K562 (cell line): ENCODE data around the gene BACH1. TPM values are rescaled to one million over a fixed set of nuclear protein-coding genes. Genes with fewer than 3 reads are reported as not detected.

Source experiments
- ATAC-seq: fragments of 200-7000 bp; cut with Tn5 transposase; 3 replicates; pipeline ENCODE4 v1.9.1; 2020; ENCODE audit warnings: moderate library complexity
- BruUV-seq: library from RNA; stranded (reverse); fragments of 400-500 nt; replicated peaks from 2 replicates; lab custom pipeline; 2021; lab: Mats Ljungman, UMichigan
- CTCF ChIA-PET: fragments of 300-600 bp; formaldehyde crosslinking; extraction: SDS; loops from one replicate; lab custom pipeline; 2021; ENCODE audit warnings: low intra/inter-chr PET ratio; lab: Yijun Ruan, JAX
- POLR2A ChIA-PET: fragments of 300-600, 350-650 bp; sonication (Branson Sonifier 250); formaldehyde crosslinking; extraction: SDS; loops from one replicate; lab custom pipeline; 2021; ENCODE audit warnings: antibody characterized with exemption, inconsistent platforms; lab: Yijun Ruan, JAX
- DNase-seq, 4 experiments: peaks; one replicate each; pipeline versions ENCODE4 v3.0.0 to v3.0.0-alpha.2; 2011 to 2018; ENCODE audit warnings: low spot score in 3 of 4, mixed read lengths in 3 of 4; ENCODE audit errors: extremely low read depth in 1 of 4
- FAIRE-seq: peaks from 2 replicates; lab custom pipeline; 2011; peaks lifted over from hg19 to GRCh38; lab: Jason Lieb, UNC
- H2AFZ ChIP-seq: 2 replicates; pipeline ENCODE4 v1.6.0; 2011; ENCODE audit warnings: low read depth, low read length, control low read depth, inconsistent platforms
- H3K27ac ChIP-seq: fragments of 200-600 bp; 3 replicates; pipeline ENCODE4 v1.8.0; 2011; ENCODE audit warnings: low read depth, mild to moderate bottlenecking, control low read depth, inconsistent platforms, low read length, moderate library complexity, mixed read lengths; ENCODE audit errors: extremely low read depth
- H3K27me3 ChIP-seq, 2 experiments: fragments of 300-600 bp in 1 of 2; 2 replicates in 1 of 2; 3 replicates in 1 of 2; pipeline versions ENCODE4 v1.6.0 to v1.8.0; 2011; ENCODE audit warnings: inconsistent platforms in 2 of 2, low read length in 2 of 2, mild to moderate bottlenecking in 1 of 2, mixed read lengths in 1 of 2, moderate library complexity in 1 of 2; ENCODE audit not compliant: control insufficient read depth in 2 of 2, insufficient read depth in 2 of 2
- H3K36me3 ChIP-seq: fragments of 300-600 bp; 3 replicates; pipeline ENCODE4 v1.8.0; 2011; ENCODE audit warnings: mild to moderate bottlenecking, low read length, inconsistent platforms; ENCODE audit not compliant: control insufficient read depth, insufficient read depth
- H3K4me1 ChIP-seq, 2 experiments: fragments of 200-600 bp in 1 of 2; replicated peaks in 1 of 2; 2 replicates in 1 of 2; 3 replicates in 1 of 2; pipeline versions ENCODE4 v1.5.1 to v1.8.0; 2011; ENCODE audit warnings: inconsistent platforms in 2 of 2, low read length in 2 of 2, mild to moderate bottlenecking in 1 of 2, mixed read lengths in 1 of 2, moderate library complexity in 1 of 2; ENCODE audit not compliant: control insufficient read depth in 2 of 2, insufficient read depth in 2 of 2
- H3K4me2 ChIP-seq: 2 replicates; pipeline ENCODE4 v1.6.1; 2011; ENCODE audit warnings: low read length, control low read depth, inconsistent platforms, mixed read lengths; ENCODE audit not compliant: insufficient read depth
- H3K4me3 ChIP-seq: fragments of 200-600 bp; sonication (generic), shearing (Covaris generic); 2 replicates; pipeline ENCODE4 v1.5.1; 2016; ENCODE audit warnings: control low read depth, inconsistent platforms
- H3K79me2 ChIP-seq: fragments of 200-600 bp; 3 replicates; pipeline ENCODE4 v1.8.0; 2011; ENCODE audit warnings: low read length, inconsistent platforms; ENCODE audit not compliant: control insufficient read depth, insufficient read depth
- H3K9ac ChIP-seq, 2 experiments: 2 replicates each; pipeline versions ENCODE4 v1.6.0 to v1.6.1; 2011; ENCODE audit warnings: low read depth in 2 of 2, low read length in 2 of 2, control low read depth in 1 of 2, inconsistent platforms in 1 of 2, mild to moderate bottlenecking in 1 of 2, mixed read lengths in 1 of 2; ENCODE audit not compliant: insufficient read depth in 1 of 2
- H3K9me1 ChIP-seq: one replicate; pipeline ENCODE4 v1.6.0; 2011; ENCODE audit warnings: inconsistent platforms, mild to moderate bottlenecking, low read length, moderate library complexity; ENCODE audit not compliant: control insufficient read depth, insufficient read depth
- H3K9me3 ChIP-seq: replicated peaks from 2 replicates; pipeline ENCODE4 v1.5.1; 2011; ENCODE audit warnings: low read depth, low read length, inconsistent platforms; ENCODE audit not compliant: control insufficient read depth, insufficient read depth
- H4K20me1 ChIP-seq: replicated peaks from 2 replicates; pipeline ENCODE4 v1.6.1; 2011; ENCODE audit warnings: low read length, inconsistent platforms, mixed read lengths; ENCODE audit not compliant: control insufficient read depth, insufficient read depth
- ATF1 ChIP-seq, 2 experiments: fragments of 450-650 bp in 1 of 2; IDR thresholded peaks; 2 replicates each; pipeline ENCODE4 v1.6.1; 2016; ENCODE audit warnings: missing compliant biosample characterization in 1 of 2, missing genetic modification characterization in 1 of 2
- CTBP1 ChIP-seq: fragments of 450-650 bp; IDR thresholded peaks from 2 replicates; pipeline ENCODE4 v1.6.1; 2016; ENCODE audit warnings: borderline replicate concordance
- EHMT2 ChIP-seq: fragments of 450-650 bp; IDR thresholded peaks from 2 replicates; pipeline ENCODE4 v1.6.1; 2018; ENCODE audit warnings: antibody characterized with exemption
- GABPB2 ChIP-seq: fragments of 250-450 bp; sonication (Bioruptor Pico); conservative IDR thresholded peaks from 2 replicates; pipeline ENCODE4 v1.5.1; 2021; ENCODE audit warnings: mild to moderate bottlenecking
- NCOA1 ChIP-seq: fragments of 450-650 bp; IDR thresholded peaks from 2 replicates; pipeline ENCODE4 v1.6.1; 2016; ENCODE audit warnings: low read depth
- NFIC ChIP-seq: fragments of 450-650 bp; IDR thresholded peaks from 2 replicates; pipeline ENCODE4 v1.6.1; 2017; ENCODE audit warnings: mild to moderate bottlenecking, inconsistent platforms
- PHB2 ChIP-seq: fragments of 450-650 bp; IDR thresholded peaks from 2 replicates; pipeline ENCODE4 v1.6.1; 2017; ENCODE audit warnings: low read depth
- POU5F1 ChIP-seq: fragments of 150-350 bp; IDR thresholded peaks from 2 replicates; pipeline ENCODE4 v1.6.1; 2014; ENCODE audit warnings: borderline replicate concordance, low read length, low read depth, mild to moderate bottlenecking; ENCODE audit not compliant: partially characterized antibody
- RFX7 ChIP-seq: fragments of 250-450 bp; sonication (Bioruptor Pico); IDR thresholded peaks from 2 replicates; pipeline ENCODE4 v1.5.1; 2021; ENCODE audit warnings: mild to moderate bottlenecking
- TRIM28 ChIP-seq: fragments of 450-650 bp; IDR thresholded peaks from 2 replicates; pipeline ENCODE4 v1.6.1; 2017
- ZNF780A ChIP-seq: fragments of 250-450 bp; sonication (Bioruptor Pico); IDR thresholded peaks from 2 replicates; pipeline ENCODE4 v1.5.0; 2021; ENCODE audit warnings: mild to moderate bottlenecking
- WGBS: fragments of 100-300 bp; shearing (Covaris generic); methylation state at CpG from one replicate; pipeline ENCODE4 v1.1.6; 2016; ENCODE audit warnings: low coverage, mixed read lengths; ENCODE audit not compliant: insufficient coverage; ENCODE audit errors: missing lambda C conversion rate; 5-methylcytosine and 5-hydroxymethylcytosine counted together
- in situ Hi-C: fragments of 300-500 bp; cut with MboI; formaldehyde crosslinking; loops from 4 replicates; pipeline ENCODE4 v1.15.0; 2018; ENCODE audit warnings: inconsistent platforms, mixed read lengths
- intact Hi-C: fragments of 100-400 bp; cut with micrococcal nuclease; formaldehyde crosslinking; loops from 2 replicates; pipeline ENCODE4 v1.14.2; 2022
- polyA plus RNA-seq, 8 experiments: library from polyadenylated mRNA; depleted of rRNA in 4 of 8; stranded (reverse) in 5 of 8; unstranded in 3 of 8; fragments of >200 nt; fragmentation: Nextera tagmentation in 2 of 8; fragmentation: Illumina TruSeq in 1 of 8; extraction: Ambion mirVana in 2 of 8; extraction: Trizol in 1 of 8; gene quantifications; 2 replicates each; pipeline versions ENCODE4 v1.2.1 to v1.2.3, GENCODE V29; 2011 to 2014; ENCODE audit warnings: inconsistent platforms in 1 of 8, missing spikeins in 1 of 8
- total RNA-seq, 7 experiments: library from RNA; depleted of rRNA in 6 of 7; stranded (reverse); fragments of >200 nt in 6 of 7; fragmentation: Illumina TruSeq in 2 of 7; extraction: Trizol in 2 of 7; gene quantifications; 2 replicates each; pipeline versions ENCODE4 v1.2.1 to v1.2.3, GENCODE V29; 2011 to 2021; ENCODE audit warnings: low replicate concordance in 1 of 7
- TF ChIP-seq, protein P1 (sequence below): fragments of 450-650 bp; IDR thresholded peaks from 2 replicates; pipeline ENCODE4 v1.6.1; 2016; ENCODE audit warnings: borderline replicate concordance
- TF ChIP-seq, protein P2 (sequence below): fragments of 450-650 bp; IDR thresholded peaks from 2 replicates; pipeline ENCODE4 v1.7.1; 2018; ENCODE audit warnings: mild to moderate bottlenecking, low read depth; ENCODE audit not compliant: partially characterized antibody
- TF ChIP-seq, protein P3 (sequence below): fragments of 200-800 bp; sonication (Bioruptor generic); IDR thresholded peaks from 2 replicates; pipeline ENCODE4 v1.6.1; 2017; ENCODE audit warnings: missing genetic modification characterization, missing compliant biosample characterization

Gene BACH1
- total and polyA plus RNA-seq, 9 of the 15 experiments (the other 6 are each of a cell fraction or from before 2014, with no cell fraction given): 10.6 to 58.5 (median 28.6) TPM

DNA sequence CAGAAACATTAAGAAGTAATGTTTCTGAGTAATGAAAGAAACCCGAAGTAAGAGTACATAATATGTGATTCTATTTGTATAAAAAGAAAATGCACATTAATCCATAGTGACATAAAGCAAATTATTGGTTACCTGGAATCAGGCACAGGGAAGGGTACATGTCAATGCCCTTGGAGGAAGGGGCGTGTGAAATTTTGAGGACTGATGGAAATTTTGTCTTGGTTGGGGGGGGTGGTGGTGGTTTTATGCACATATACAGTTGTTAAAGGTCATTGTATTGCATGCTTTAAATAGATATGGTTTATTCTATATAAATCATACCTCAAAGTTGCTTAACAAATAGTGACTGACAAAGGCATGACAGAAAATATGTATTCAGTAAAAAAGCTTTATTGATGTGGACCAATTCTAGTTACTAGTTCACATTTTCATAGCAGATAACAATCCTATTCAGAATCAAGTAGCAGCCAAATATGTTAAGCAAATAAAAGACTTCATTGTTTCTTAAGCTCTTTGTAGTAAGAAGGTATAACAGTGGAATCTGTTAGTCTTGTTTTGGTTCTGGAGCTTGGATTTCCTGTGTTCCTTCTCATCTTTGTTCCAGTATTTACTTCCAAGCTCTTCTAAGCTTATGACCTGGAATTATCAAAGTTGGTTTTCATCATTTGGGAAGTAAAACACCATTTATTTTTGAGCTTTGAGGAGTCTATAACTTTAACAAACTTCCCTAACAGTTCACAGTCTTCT, 15.1 kb downstream of the BACH1 start (continued):
- TF ChIP-seq, protein P1, sequence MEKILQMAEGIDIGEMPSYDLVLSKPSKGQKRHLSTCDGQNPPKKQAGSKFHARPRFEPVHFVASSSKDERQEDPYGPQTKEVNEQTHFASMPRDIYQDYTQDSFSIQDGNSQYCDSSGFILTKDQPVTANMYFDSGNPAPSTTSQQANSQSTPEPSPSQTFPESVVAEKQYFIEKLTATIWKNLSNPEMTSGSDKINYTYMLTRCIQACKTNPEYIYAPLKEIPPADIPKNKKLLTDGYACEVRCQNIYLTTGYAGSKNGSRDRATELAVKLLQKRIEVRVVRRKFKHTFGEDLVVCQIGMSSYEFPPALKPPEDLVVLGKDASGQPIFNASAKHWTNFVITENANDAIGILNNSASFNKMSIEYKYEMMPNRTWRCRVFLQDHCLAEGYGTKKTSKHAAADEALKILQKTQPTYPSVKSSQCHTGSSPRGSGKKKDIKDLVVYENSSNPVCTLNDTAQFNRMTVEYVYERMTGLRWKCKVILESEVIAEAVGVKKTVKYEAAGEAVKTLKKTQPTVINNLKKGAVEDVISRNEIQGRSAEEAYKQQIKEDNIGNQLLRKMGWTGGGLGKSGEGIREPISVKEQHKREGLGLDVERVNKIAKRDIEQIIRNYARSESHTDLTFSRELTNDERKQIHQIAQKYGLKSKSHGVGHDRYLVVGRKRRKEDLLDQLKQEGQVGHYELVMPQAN: 0 out of 2 replicates have a peak, but pooled peaks have one; percentile 10

DNA sequence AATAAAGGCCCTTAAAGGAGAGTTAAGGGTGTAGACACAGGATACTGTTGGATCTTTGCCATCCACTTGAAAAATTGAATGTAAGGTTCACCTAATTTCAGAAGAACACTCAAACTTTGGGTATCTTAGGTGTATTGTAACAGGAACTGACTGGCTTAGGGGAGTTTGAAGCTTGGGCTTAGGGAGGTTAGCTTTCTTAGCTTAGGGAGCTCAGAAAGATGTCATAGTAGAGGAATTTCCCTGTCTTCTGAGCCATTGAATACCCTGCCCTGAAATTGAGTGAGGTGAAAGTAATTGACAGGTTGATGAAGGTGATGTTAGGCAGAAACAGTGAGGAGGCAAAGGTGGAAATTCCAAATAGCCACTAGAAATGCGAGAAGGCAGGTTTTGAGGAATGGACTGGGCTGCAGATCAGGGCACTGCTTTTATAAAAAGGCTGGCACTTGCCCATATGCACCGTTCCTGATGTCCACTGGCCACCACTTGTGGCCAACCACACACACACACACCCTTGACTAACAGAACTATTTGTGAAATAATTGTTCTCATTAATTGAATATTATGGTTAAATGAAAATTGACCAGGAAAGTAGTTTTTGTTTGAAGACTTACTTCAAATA, 16.5 kb downstream of the BACH1 start:
- Histone ChIP-seq H3K27ac (peak overlapping the region; percentile 79), H2AFZ (no peak overlapping the region), H3K27me3 (no peaks in the 10 kb centered on the region), H3K9me1 (peaks cover 3% of the 10 kb centered on the region), H3K4me3 (no peak overlapping the region), H3K36me3 (peaks cover 43% of the 10 kb centered on the region), H3K4me2 (peak overlapping the region; percentile 57), H4K20me1 (no peaks in the 10 kb centered on the region), H3K4me1 (peaks cover 8 to 74% of the 10 kb centered on the region in 2 experiments; a peak in 4 of 5 replicates), H3K9me3 (peaks cover 12% of the 10 kb centered on the region), H3K79me2 (peaks cover 100% of the 10 kb centered on the region), H3K9ac (peak overlapping the region in 1 of 2 experiments; percentile 65; a peak in 2 of 4 replicates)
- DNase-seq (no peak), ATAC-seq (peak; percentile 46), FAIRE-seq (no peak)
- intact Hi-C loops: no loop called here
- CTCF ChIA-PET: no interaction called here
- in situ Hi-C loops: no loop called here
- 31% methylated on average over 2 of the region's 2 CpGs for WGBS
- BruUV-seq: no TSS peak
- POLR2A ChIA-PET: interaction anchor here (1.0 to 11.6 kb wide), 4 partner anchors 8 to 25 kb away, joined by 3 to 220 read pairs (median 6); partner anchors contain the start of gene BACH1
- TF ChIP-seq ZNF780A (CRISPR knock-in tag) (no peak), ATF1 (CRISPR knock-in tag; IDR thresholded peaks at IDR 0.05) (no peak), ATF1 (tag; IDR thresholded peaks at IDR 0.05) (no peak), CTBP1 (peak; percentile 11; the same call in 1 of the 2 replicates), PHB2 (no peak), GABPB2 (CRISPR knock-in tag) (no peak), RFX7 (CRISPR knock-in tag) (no peak), TRIM28 (no peak), NFIC (0 out of 2 replicates have a peak, but pooled peaks have one; percentile 44), POU5F1 (no peak), EHMT2 (peak; percentile 44; the same call in 1 of the 2 replicates), NCOA1 (no peak)
- TF ChIP-seq, protein P2, sequence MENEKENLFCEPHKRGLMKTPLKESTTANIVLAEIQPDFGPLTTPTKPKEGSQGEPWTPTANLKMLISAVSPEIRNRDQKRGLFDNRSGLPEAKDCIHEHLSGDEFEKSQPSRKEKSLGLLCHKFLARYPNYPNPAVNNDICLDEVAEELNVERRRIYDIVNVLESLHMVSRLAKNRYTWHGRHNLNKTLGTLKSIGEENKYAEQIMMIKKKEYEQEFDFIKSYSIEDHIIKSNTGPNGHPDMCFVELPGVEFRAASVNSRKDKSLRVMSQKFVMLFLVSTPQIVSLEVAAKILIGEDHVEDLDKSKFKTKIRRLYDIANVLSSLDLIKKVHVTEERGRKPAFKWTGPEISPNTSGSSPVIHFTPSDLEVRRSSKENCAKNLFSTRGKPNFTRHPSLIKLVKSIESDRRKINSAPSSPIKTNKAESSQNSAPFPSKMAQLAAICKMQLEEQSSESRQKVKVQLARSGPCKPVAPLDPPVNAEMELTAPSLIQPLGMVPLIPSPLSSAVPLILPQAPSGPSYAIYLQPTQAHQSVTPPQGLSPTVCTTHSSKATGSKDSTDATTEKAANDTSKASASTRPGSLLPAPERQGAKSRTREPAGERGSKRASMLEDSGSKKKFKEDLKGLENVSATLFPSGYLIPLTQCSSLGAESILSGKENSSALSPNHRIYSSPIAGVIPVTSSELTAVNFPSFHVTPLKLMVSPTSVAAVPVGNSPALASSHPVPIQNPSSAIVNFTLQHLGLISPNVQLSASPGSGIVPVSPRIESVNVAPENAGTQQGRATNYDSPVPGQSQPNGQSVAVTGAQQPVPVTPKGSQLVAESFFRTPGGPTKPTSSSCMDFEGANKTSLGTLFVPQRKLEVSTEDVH: no peak
- TF ChIP-seq, protein P3, sequence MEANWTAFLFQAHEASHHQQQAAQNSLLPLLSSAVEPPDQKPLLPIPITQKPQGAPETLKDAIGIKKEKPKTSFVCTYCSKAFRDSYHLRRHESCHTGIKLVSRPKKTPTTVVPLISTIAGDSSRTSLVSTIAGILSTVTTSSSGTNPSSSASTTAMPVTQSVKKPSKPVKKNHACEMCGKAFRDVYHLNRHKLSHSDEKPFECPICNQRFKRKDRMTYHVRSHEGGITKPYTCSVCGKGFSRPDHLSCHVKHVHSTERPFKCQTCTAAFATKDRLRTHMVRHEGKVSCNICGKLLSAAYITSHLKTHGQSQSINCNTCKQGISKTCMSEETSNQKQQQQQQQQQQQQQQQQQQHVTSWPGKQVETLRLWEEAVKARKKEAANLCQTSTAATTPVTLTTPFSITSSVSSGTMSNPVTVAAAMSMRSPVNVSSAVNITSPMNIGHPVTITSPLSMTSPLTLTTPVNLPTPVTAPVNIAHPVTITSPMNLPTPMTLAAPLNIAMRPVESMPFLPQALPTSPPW (CRISPR knock-in tag): no peak
